HepG2 (cell line): ENCODE measurements around the gene PRR12. TPM values are rescaled to one million over a fixed set of nuclear protein-coding genes. Genes with fewer than 3 reads are reported as not detected.
A peak's percentile ranks its signal among the peaks of the same experiment; 100 is the strongest.

Experiments used
- BCL6 ChIP-seq: IDR thresholded peaks from 2 replicates; pipeline ENCODE4 v1.6.1; 2016; ENCODE audit warnings: missing genetic modification reagents, missing compliant biosample characterization
- FOXA3 ChIP-seq: IDR thresholded peaks from 2 replicates; pipeline ENCODE4 v1.6.1; 2016; ENCODE audit warnings: missing genetic modification reagents, missing compliant biosample characterization
- HINFP ChIP-seq: sonication (generic); formaldehyde crosslinking; IDR thresholded peaks from 2 replicates; pipeline ENCODE4 v1.4.0; 2020; ENCODE audit warnings: low read depth, mild to moderate bottlenecking, missing genetic modification reagents
- KDM3A ChIP-seq: IDR thresholded peaks from 2 replicates; pipeline ENCODE4 v1.6.1; 2018; ENCODE audit warnings: low read depth, missing compliant biosample characterization
- KDM5B ChIP-seq: sonication (generic); formaldehyde crosslinking; IDR thresholded peaks from 2 replicates; pipeline ENCODE4 v1.4.0; 2020; ENCODE audit warnings: missing genetic modification reagents, mild to moderate bottlenecking, borderline replicate concordance
- PAF1 ChIP-seq: IDR thresholded peaks from 2 replicates; pipeline ENCODE4 v1.6.1; 2016; ENCODE audit warnings: missing genetic modification reagents, missing compliant biosample characterization
- RAD21 ChIP-seq: fragments of 450-650 bp; formaldehyde crosslinking; IDR thresholded peaks from 2 replicates; pipeline ENCODE4 v1.5.0; 2020; ENCODE audit warnings: mild to moderate bottlenecking
- RXRA ChIP-seq: sonication (generic); formaldehyde crosslinking; IDR thresholded peaks from 2 replicates; pipeline ENCODE4 v1.5.1; 2020; ENCODE audit warnings: missing genetic modification reagents
- SCMH1 ChIP-seq: sonication (generic); formaldehyde crosslinking; IDR thresholded peaks from 2 replicates; pipeline ENCODE4 v1.9.0; 2021; ENCODE audit warnings: missing genetic modification reagents, mild to moderate bottlenecking, borderline replicate concordance
- STAG1 ChIP-seq: sonication (generic); formaldehyde crosslinking; IDR thresholded peaks from 2 replicates; pipeline ENCODE4 v1.4.0; 2020; ENCODE audit warnings: missing genetic modification reagents
- WIZ ChIP-seq: sonication (generic); formaldehyde crosslinking; IDR thresholded peaks from 2 replicates; pipeline ENCODE4 v1.5.1; 2020; ENCODE audit warnings: mild to moderate bottlenecking, missing genetic modification reagents
- YEATS4 ChIP-seq: sonication (generic); formaldehyde crosslinking; IDR thresholded peaks from 2 replicates; pipeline ENCODE4 v1.4.0; 2020; ENCODE audit warnings: missing genetic modification reagents, borderline replicate concordance
- ZFP37 ChIP-seq: sonication (generic); formaldehyde crosslinking; IDR thresholded peaks from 2 replicates; pipeline ENCODE4 v1.4.0; 2020; ENCODE audit warnings: missing genetic modification reagents, borderline replicate concordance
- ZNF20 ChIP-seq: sonication (generic); formaldehyde crosslinking; IDR thresholded peaks from 2 replicates; pipeline ENCODE4 v1.4.0; 2020; ENCODE audit warnings: mild to moderate bottlenecking, moderate library complexity, missing genetic modification reagents
- ZNF232 ChIP-seq: sonication (generic); formaldehyde crosslinking; IDR thresholded peaks from 2 replicates; pipeline ENCODE4 v1.4.0; 2020; ENCODE audit warnings: missing genetic modification reagents, borderline replicate concordance
- ZNF256 ChIP-seq: sonication (generic); formaldehyde crosslinking; conservative IDR thresholded peaks from 2 replicates; pipeline ENCODE4 v1.4.0; 2020; ENCODE audit warnings: missing genetic modification reagents
- ZNF430 ChIP-seq: sonication (generic); formaldehyde crosslinking; IDR thresholded peaks from 2 replicates; pipeline ENCODE4 v1.9.0; 2021; ENCODE audit warnings: mild to moderate bottlenecking, missing genetic modification reagents
- ZNF446 ChIP-seq: sonication (generic); formaldehyde crosslinking; IDR thresholded peaks from 2 replicates; pipeline ENCODE4 v1.5.0; 2020; ENCODE audit warnings: mild to moderate bottlenecking, missing genetic modification reagents
- ZNF503 ChIP-seq: sonication (generic); formaldehyde crosslinking; IDR thresholded peaks from 2 replicates; pipeline ENCODE4 v1.4.0; 2020; ENCODE audit warnings: missing genetic modification reagents
- ZNF563 ChIP-seq: sonication (generic); formaldehyde crosslinking; IDR thresholded peaks from 2 replicates; pipeline ENCODE4 v1.8.0; 2022; ENCODE audit warnings: mild to moderate bottlenecking, moderate library complexity, missing genetic modification reagents
- ZNF577 ChIP-seq: sonication (generic); formaldehyde crosslinking; IDR thresholded peaks from 2 replicates; pipeline ENCODE4 v1.4.0; 2020; ENCODE audit warnings: mild to moderate bottlenecking, low read depth, missing genetic modification reagents, borderline replicate concordance
- ZNF710 ChIP-seq: sonication (generic); formaldehyde crosslinking; IDR thresholded peaks from 2 replicates; pipeline ENCODE4 v1.5.0; 2020; ENCODE audit warnings: mild to moderate bottlenecking, missing genetic modification reagents, borderline replicate concordance
- ZNF766 ChIP-seq: sonication (generic); formaldehyde crosslinking; IDR thresholded peaks from 2 replicates; pipeline ENCODE4 v1.5.0; 2020; ENCODE audit warnings: missing genetic modification reagents, borderline replicate concordance
- ZNF850 ChIP-seq: sonication (generic); formaldehyde crosslinking; conservative IDR thresholded peaks from 2 replicates; pipeline ENCODE4 v1.9.0; 2021; ENCODE audit warnings: mild to moderate bottlenecking, missing genetic modification reagents
- ZSCAN31 ChIP-seq: sonication (generic); formaldehyde crosslinking; IDR thresholded peaks from 2 replicates; pipeline ENCODE4 v1.5.0; 2020; ENCODE audit warnings: low read depth, mild to moderate bottlenecking, missing genetic modification reagents
- polyA plus RNA-seq, 8 experiments: library from polyadenylated mRNA; depleted of rRNA in 3 of 8; stranded (reverse) in 7 of 8; unstranded in 1 of 8; fragments of >200 nt; fragmentation: Illumina TruSeq in 4 of 8; extraction: Trizol in 4 of 8; gene quantifications; 2 replicates each; pipeline versions ENCODE4 v1.2.1 to v1.2.3, GENCODE V29; 2011 to 2016; ENCODE audit warnings: low read depth in 4 of 8, missing spikeins in 1 of 8, mixed read lengths in 1 of 8; ENCODE audit not compliant: insufficient read depth in 1 of 8
- total RNA-seq, 5 experiments: library from RNA; depleted of rRNA; stranded (reverse); fragments of >200 nt; fragmentation: Illumina TruSeq; extraction: Trizol; gene quantifications; 2 replicates each; pipeline ENCODE4 v1.2.3, GENCODE V29; 2016; ENCODE audit warnings: low read depth in 1 of 5

The PRR12 gene
- total and polyA plus RNA-seq, 2 of the 13 experiments (the other 11 are each of a cell fraction or from before 2014, with no cell fraction given): 0.62 to 1.5 TPM

- no peak for TF ChIP-seq PAF1 (CRISPR knock-in tag)
- no peak; the same call in none of the 2 replicates for TF ChIP-seq KDM3A (CRISPR knock-in tag)
- no peak for TF ChIP-seq ZNF256 (CRISPR knock-in tag)
- TF ChIP-seq ZNF446 (CRISPR knock-in tag): no peak
- 0 out of 2 replicates have a peak, but pooled peaks have one; percentile 63 for TF ChIP-seq ZSCAN31 (CRISPR knock-in tag)
- peak; percentile 34; the same call in 1 of the 2 replicates for TF ChIP-seq KDM5B (CRISPR knock-in tag)
- TF ChIP-seq RXRA (CRISPR knock-in tag): peak; percentile 63; the same call in 1 of the 2 replicates
- TF ChIP-seq ZNF503: no peak
- no peak for TF ChIP-seq ZNF563
- no peak for TF ChIP-seq ZNF20 (CRISPR knock-in tag)
- no peak for TF ChIP-seq ZNF577
- no peak for TF ChIP-seq ZFP37
- no peak for TF ChIP-seq ZNF850 (CRISPR knock-in tag)
- no peak; the same call in none of the 2 replicates for TF ChIP-seq YEATS4 (CRISPR knock-in tag)
- TF ChIP-seq BCL6 (CRISPR knock-in tag): 0 out of 2 replicates have a peak, but pooled peaks have one; percentile 15
- 0 out of 2 replicates have a peak, but pooled peaks have one; percentile 25 for TF ChIP-seq FOXA3 (CRISPR knock-in tag)
- peak; percentile 87 for TF ChIP-seq RAD21
- no peak for TF ChIP-seq ZNF766 (CRISPR knock-in tag)
- 0 out of 2 replicates have a peak, but pooled peaks have one; percentile 25 for TF ChIP-seq ZNF232 (CRISPR knock-in tag)
- TF ChIP-seq STAG1 (CRISPR knock-in tag): peak; percentile 68
- TF ChIP-seq WIZ (CRISPR knock-in tag): no peak
- TF ChIP-seq ZNF710 (CRISPR knock-in tag): peak; percentile 90
- TF ChIP-seq HINFP: 0 out of 2 replicates have a peak, but pooled peaks have one; percentile 70
- no peak; the same call in 1 of the 2 replicates for TF ChIP-seq ZNF430
- no peak for TF ChIP-seq SCMH1 (CRISPR knock-in tag)
Observed at GRCh38 chr19:49672131-49672919, 81.3 kb downstream of the PRR12 start (continued).
